Mononuclear cell (primary cell): ENCODE results near the gene RAPGEF4. TPM values are rescaled to one million over a fixed set of nuclear protein-coding genes. Genes with fewer than 3 reads are reported as not detected.

Experiments
- H3K27me3 ChIP-seq: 2 replicates; pipeline ENCODE4 v1.6.0; 2011; ENCODE audit warnings: low read length, control low read depth; ENCODE audit not compliant: insufficient read depth
- H3K4me1 ChIP-seq: 2 replicates; pipeline ENCODE4 v1.5.1; 2011; ENCODE audit warnings: mild to moderate bottlenecking, low read length, control low read depth; ENCODE audit not compliant: insufficient read depth
- H3K4me3 ChIP-seq: 2 replicates; pipeline ENCODE4 v1.5.1; 2011; ENCODE audit warnings: mild to moderate bottlenecking, low read length, moderate library complexity
- H3K9me3 ChIP-seq: 2 replicates; pipeline ENCODE4 v1.5.1; 2011; ENCODE audit warnings: low read depth, mild to moderate bottlenecking, control low read depth, low read length
- total RNA-seq: library from RNA; depleted of rRNA; stranded (reverse); fragments of >200 nt; gene quantifications from one replicate; pipeline ENCODE4 v1.2.3, GENCODE V29; 2012

The RAPGEF4 gene
- total RNA-seq, 1 donor: 2.4 TPM

DNA sequence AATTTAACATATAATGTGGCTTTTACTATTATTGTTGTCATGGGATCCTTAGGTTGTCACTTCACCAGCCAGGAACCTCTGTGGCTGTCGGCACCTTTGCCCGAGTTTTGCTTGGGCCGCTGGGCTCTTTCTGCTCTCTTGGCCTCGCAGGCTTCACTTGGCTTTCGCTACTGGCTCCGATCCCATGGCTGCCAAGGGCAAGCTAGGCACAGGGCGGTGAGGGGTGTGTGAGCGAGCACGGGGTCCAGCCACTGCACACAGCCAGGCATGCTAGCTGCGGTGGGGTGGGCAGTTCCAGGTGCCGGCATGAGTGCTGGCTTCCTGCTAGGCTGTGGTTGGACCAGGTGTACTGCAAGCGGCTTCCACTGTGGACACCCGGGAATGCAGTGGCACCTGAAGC lies 23.4 kb upstream of the RAPGEF4 start:
- H3K4me3 ChIP-seq: no peak overlapping the region
- H3K9me3 ChIP-seq: no peaks in the 10 kb centered on the region
- peaks cover 6% of the 10 kb centered on the region for H3K27me3 ChIP-seq
- H3K4me1 ChIP-seq: no peaks in the 10 kb centered on the region

DNA sequence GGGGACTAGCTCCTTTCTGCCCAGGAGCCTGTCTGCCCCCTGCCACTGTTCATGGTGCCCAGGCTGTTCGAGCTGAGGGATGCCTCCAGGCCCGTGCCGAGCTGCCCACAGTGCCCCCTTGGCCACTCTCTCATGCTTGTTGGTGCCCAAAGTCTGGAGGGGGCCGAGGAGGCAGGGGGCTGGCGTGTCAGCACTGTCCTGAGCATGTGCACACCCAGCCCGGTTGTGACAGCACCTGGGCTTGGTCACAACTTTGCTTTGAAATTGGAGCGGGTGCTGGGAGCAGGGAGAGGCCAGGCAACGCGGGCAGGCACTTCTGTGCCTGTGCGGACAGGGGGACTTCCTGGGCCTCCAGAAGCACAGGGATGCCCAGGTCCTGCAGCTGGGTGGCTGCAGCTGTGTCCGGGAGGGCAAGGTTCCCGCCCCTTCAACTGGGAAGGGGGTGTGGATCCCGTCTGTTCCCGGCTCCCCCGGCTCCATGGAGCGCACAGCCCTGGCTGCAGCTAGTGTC lies 22.2 kb upstream of the RAPGEF4 start:
- Histone ChIP-seq H3K27me3 (peaks cover 6% of the 10 kb centered on the region), H3K9me3 (no peaks in the 10 kb centered on the region), H3K4me3 (no peak overlapping the region), H3K4me1 (no peaks in the 10 kb centered on the region)

GRCh38 chr2:172722481-172722880 lies 13.2 kb upstream of the RAPGEF4 start:
- Histone ChIP-seq H3K27me3 (no peaks in the 10 kb centered on the region), H3K4me1 (no peaks in the 10 kb centered on the region), H3K9me3 (no peaks in the 10 kb centered on the region), H3K4me3 (no peak overlapping the region)

DNA sequence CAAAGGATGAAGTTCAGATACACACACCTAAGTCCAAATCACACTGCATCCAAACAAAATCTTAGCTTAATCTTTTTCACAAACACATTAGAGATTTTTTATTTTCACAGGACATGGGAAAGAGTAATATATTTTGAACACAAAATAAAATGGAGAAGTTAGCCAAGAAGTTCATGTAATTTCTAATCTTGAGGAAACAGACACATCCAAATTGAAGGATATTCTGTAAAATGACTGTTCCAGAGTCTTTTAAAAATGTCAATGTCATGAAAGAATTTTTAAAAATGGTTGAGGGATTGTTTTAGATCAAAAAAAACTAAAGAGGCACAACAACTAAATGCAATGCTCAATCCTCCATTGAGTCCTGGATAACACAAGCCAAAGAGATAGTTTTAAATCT lies 12.4 kb upstream of the RAPGEF4 start:
- no peaks in the 10 kb centered on the region for H3K27me3 ChIP-seq
- H3K4me1 ChIP-seq: no peaks in the 10 kb centered on the region
- H3K9me3 ChIP-seq: no peaks in the 10 kb centered on the region
- H3K4me3 ChIP-seq: no peak overlapping the region

GRCh38 chr2:172724724-172725123 lies 10.9 kb upstream of the RAPGEF4 start:
- H3K9me3 ChIP-seq: no peaks in the 10 kb centered on the region
- H3K4me3 ChIP-seq: no peak overlapping the region
- H3K4me1 ChIP-seq: no peaks in the 10 kb centered on the region
- no peaks in the 10 kb centered on the region for H3K27me3 ChIP-seq

DNA sequence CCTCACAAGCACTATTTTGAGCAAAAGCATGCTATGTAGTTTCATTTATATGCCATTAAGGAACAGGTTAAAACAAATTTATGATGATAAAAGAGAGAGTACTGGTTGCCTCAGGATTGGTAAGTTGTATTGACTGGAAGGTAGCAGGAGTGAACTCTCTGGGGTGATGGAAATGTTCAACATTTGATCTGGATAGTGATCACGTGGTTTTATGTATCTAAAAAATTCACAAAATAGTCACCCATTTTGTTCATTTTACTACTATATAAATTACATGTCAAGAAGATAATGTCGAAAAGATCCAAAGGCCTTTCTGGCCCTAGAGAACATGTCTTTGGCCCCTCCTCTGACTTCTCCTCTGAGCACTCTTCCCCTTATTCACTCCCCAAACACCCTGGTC lies 10.4 kb upstream of the RAPGEF4 start:
- Histone ChIP-seq H3K4me3 (no peak overlapping the region), H3K9me3 (no peaks in the 10 kb centered on the region), H3K4me1 (no peaks in the 10 kb centered on the region), H3K27me3 (no peaks in the 10 kb centered on the region)

- Histone ChIP-seq H3K9me3 (no peaks in the 10 kb centered on the region), H3K27me3 (no peaks in the 10 kb centered on the region), H3K4me3 (no peak overlapping the region), H3K4me1 (no peaks in the 10 kb centered on the region)
Observed at GRCh38 chr2:172725746-172726145, 9.9 kb upstream of the RAPGEF4 start.

DNA sequence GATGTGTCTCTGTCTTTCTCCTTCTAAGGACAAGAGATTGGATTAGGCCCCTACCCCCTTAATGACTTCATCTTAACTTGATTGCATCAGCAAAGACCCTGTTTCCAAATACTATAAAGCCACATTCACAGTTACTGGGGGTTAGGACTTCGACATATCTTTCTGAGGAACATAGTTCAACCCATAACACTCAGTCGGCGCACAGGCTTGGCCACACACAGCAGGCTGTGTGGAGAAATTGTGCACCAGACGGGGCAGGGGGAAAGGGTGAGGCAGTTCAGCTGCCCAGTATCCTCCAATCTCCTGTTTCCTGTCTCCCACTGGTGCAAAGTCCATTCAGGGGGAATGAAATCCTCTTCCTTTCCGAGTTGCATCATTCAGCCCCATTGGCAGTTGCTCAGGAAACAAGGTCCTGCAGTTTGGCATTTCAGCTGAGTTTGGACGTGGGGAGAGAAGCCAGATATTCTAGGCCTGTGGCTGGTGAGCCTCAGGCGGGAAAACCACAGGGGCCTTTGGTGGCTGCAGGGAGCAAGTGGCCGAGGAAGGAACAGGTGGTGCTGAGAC lies 9.4 kb upstream of the RAPGEF4 start:
- H3K4me1 ChIP-seq: no peaks in the 10 kb centered on the region
- no peaks in the 10 kb centered on the region for H3K9me3 ChIP-seq
- no peak overlapping the region for H3K4me3 ChIP-seq
- no peaks in the 10 kb centered on the region for H3K27me3 ChIP-seq

DNA sequence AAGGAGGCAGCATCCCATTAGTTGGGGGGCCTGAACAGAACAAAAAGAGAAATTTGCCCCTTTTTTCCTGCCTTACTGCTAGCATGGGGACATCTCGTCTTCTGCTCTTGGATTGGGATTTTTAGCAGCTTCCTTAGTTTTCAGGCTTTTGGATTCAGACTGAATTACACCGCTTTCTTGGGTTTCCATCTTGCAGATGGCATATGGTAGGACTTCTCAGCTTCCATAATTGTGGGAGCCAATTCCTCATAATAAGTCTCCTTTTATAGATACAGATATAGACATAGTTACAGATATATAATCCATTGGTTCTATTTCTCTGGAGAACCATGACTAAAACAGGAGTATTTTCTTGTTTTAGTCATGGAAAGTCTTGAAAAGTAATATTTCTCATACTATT lies 5.2 kb upstream of the RAPGEF4 start:
- no peaks in the 10 kb centered on the region for H3K9me3 ChIP-seq
- H3K4me1 ChIP-seq: no peaks in the 10 kb centered on the region
- peaks cover 27% of the 10 kb centered on the region for H3K27me3 ChIP-seq
- H3K4me3 ChIP-seq: no peak overlapping the region

DNA sequence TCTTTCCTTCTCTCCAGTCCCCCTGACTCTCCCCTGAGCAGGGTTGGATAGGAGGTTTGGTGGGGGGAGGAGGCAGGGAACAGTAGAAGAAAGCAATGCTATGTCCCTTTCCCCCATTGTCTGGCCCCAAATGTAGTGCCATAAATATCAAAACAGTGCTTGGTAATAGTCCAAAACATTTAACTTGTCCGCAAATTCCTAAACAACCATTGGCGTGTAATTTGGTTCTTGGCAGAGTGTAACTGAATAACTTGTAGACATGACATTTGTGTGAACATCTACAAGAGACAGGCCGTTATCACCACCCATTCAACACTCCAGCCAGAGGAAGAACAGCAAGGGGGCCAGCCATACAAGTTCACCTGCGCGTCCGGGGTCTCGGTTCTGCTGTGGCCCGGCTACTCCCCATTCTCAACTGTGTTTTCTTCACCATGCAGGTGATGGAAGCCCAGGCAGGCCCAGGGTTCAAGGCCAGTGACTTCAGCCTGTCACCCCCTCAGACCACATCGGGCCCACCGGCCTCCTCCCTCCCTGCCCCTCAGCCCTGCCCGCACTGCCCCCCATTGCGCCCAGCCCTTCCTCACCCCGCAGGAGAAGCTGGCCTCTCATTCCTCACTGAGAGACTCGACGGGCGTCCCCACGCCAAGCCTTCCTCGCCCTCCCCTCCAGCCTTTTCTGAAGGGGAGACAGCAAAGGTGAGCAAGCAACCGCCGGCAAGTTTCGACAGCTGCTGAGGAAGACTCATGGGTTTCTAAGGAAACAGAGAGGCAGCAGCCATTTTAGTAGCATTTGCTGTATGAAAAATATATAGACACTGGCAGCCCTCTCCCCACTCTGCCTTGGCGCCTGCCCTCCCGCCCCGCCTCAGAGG lies 699 bp upstream of the RAPGEF4 start:
- Histone ChIP-seq H3K4me1 (peaks cover 3% of the 10 kb centered on the region), H3K27me3 (peaks cover 56% of the 10 kb centered on the region), H3K4me3 (no peak overlapping the region), H3K9me3 (no peaks in the 10 kb centered on the region)

GRCh38 chr2:172736424-172737174 lies 954 bp downstream of the RAPGEF4 start:
- no peaks in the 10 kb centered on the region for H3K9me3 ChIP-seq
- peaks cover 55% of the 10 kb centered on the region for H3K27me3 ChIP-seq
- no peak overlapping the region for H3K4me3 ChIP-seq
- peaks cover 3% of the 10 kb centered on the region for H3K4me1 ChIP-seq

DNA sequence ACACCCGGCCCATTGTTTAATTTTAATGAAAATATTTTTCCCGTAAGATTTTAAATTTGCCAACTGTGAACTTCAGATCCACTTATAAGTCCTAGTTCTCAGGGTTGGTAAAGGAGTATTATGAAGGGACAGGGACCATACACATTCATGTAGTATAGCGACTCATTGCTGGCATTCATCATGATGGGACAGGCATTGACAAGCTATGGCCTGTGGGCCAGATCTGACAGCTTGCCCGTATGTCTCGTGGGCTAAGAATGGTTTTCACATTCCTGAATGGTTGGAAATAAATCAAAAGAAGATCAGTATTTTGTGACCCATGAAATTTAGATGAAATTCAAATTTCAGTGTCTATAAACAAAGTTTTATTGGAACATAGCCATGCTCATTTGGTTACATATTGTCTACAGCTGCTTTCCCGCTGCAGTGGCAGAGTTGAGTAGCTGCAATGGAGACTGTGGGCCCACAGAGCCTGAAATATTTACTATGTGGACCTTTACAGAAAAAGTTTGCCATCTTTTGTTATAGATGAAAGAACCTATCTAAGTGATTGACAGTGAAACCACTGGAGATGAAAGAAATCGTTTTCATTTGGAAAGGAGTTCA lies 4.1 kb downstream of the RAPGEF4 start:
- no peaks in the 10 kb centered on the region for H3K9me3 ChIP-seq
- peaks cover 3% of the 10 kb centered on the region for H3K4me1 ChIP-seq
- peaks cover 31% of the 10 kb centered on the region for H3K27me3 ChIP-seq
- H3K4me3 ChIP-seq: no peak overlapping the region

- Histone ChIP-seq H3K9me3 (peaks cover 5% of the 10 kb centered on the region), H3K4me1 (peaks cover 3% of the 10 kb centered on the region), H3K4me3 (no peak overlapping the region), H3K27me3 (peaks cover 29% of the 10 kb centered on the region)
Observed at GRCh38 chr2:172740856-172741255, 5.2 kb downstream of the RAPGEF4 start.

GRCh38 chr2:172742931-172743540 lies 7.4 kb downstream of the RAPGEF4 start:
- peaks cover 5% of the 10 kb centered on the region for H3K9me3 ChIP-seq
- H3K4me3 ChIP-seq: no peak overlapping the region
- peaks cover 8% of the 10 kb centered on the region for H3K27me3 ChIP-seq
- no peaks in the 10 kb centered on the region for H3K4me1 ChIP-seq
